H1 (cell line): ENCODE data around the gene CDC42BPB. TPM values are rescaled to one million over a fixed set of nuclear protein-coding genes. Genes with fewer than 3 reads are reported as not detected.

Source experiments
- BCL11A ChIP-seq, 2 experiments: IDR thresholded peaks; one replicate each; pipeline ENCODE4 v1.6.1; 2011; ENCODE audit warnings: low read depth in 2 of 2, low read length in 2 of 2, mild to moderate bottlenecking in 2 of 2
- HDAC2 ChIP-seq, 2 experiments: fragments of 300-600 bp in 1 of 2; sonication (generic) in 1 of 2; IDR thresholded peaks; 2 replicates each; pipeline ENCODE4 v1.6.1; 2011 to 2012; ENCODE audit warnings: low read depth in 2 of 2, low read length in 2 of 2, mild to moderate bottlenecking in 2 of 2, moderate library complexity in 2 of 2, borderline replicate concordance in 1 of 2, inconsistent platforms in 1 of 2
- KDM1A ChIP-seq: fragments of 200-600, 300-600 bp; sonication (generic); IDR thresholded peaks from 2 replicates; pipeline ENCODE4 v1.7.1; 2016; ENCODE audit warnings: mild to moderate bottlenecking, low read length, borderline replicate concordance
- SUZ12 ChIP-seq: fragments of 200-600 bp; sonication (generic); IDR thresholded peaks from 2 replicates; pipeline ENCODE4 v1.6.1; 2012; ENCODE audit warnings: mild to moderate bottlenecking, inconsistent platforms, low read length, moderate library complexity, mixed read lengths
- TAF7 ChIP-seq: optimal IDR thresholded peaks from 2 replicates; pipeline ENCODE3; 2011; ENCODE audit warnings: low read depth, mild to moderate bottlenecking, inconsistent platforms, low read length, moderate library complexity, borderline replicate concordance
- polyA plus RNA-seq, 7 experiments: library from polyadenylated mRNA; depleted of rRNA in 3 of 7; stranded (reverse) in 5 of 7; unstranded in 2 of 7; fragments of >200 nt in 5 of 7; fragments of 200-250 nt in 2 of 7; gene quantifications; 1 replicate in 5 of 7; 2 replicates in 1 of 7; 4 replicates in 1 of 7; pipeline versions ENCODE4 v1.2.1 to v1.2.3, GENCODE V29; 2011 to 2013; ENCODE audit warnings: missing spikeins in 2 of 7, mixed read lengths in 2 of 7
- total RNA-seq: library from RNA; stranded (reverse); fragmentation: NEBNext Ultra II Directional; extraction: Animal tissue kit (Norgen Biotek cat#: 25700); gene quantifications from 2 replicates; pipeline ENCODE4 v1.2.1, GENCODE V29; 2021

The CDC42BPB gene
- total and polyA plus RNA-seq, 2 of the 8 experiments (the other 6 are each of a cell fraction or from before 2014, with no cell fraction given): 51.2 to 88.2 TPM

DNA sequence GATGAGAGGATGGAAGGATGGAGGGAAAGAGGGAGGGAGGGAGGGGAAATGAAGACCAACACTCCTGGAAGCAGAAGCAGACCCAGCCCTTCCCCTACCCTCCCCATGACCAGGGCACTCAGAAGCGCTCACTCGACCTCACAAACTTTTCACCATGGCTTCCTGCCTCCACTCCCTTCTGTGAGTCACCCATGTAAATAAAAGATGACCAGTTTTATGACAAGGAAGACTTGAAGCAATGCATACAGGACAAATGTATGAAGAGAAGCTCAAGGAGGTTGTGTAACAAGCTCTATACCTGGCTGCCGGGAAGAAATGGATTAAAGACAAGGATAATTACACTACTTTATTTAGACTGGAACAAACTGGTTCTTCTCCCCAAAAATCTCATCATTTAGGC lies 63.8 kb downstream of the CDC42BPB start (continued):
- no peak for TF ChIP-seq HDAC2 (IDR thresholded peaks at IDR 0.05; ENCODE audit: borderline replicate concordance in 1 of 2, low read depth in 2 of 2, low read length in 2 of 2)
- no peak for TF ChIP-seq SUZ12
- no peak for TF ChIP-seq KDM1A
- TF ChIP-seq BCL11A (IDR thresholded peaks at IDR 0.05; ENCODE audit: low read depth in 2 of 2, low read length in 2 of 2): no peak
- no peak for TF ChIP-seq TAF7
